ENCODE data around the gene GRM3.

GRM3 gene

DNA sequence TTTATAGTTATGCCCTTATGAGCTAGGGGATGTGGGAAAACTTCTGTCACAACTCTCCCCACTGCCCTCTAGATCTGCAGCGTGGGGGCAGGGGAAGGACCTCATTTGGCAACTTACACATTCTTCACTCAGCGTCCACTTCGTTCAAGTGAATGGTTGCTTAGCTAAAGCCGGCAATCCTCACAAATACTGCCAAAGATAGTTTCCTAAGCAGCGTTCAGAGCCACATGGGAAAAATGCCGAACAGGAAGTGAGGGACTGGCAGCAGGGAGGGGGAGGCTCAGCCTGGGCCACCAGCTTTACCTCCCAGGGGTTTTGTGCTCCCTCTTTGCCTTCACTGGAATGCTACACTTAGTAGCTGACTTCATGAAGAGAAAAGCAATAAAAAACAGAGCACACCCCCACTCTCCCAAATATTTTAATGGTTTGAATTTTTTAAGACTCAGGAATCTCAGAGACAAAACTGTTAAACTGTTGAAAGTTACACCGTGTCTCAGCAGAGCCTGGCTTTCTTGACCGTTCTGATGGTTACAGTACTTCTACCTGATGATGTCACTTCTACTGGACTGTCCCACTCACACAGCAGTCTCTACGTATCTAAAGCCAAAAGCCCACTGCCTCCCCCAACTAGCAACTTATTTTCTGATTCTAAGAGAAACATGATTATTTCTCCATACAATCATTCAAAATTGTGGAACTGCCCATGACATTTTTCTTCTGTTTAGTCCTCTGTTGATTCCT is 10.4 kb downstream of the GRM3 start:
- Histone ChIP-seq H3K27ac (replicated peaks) (no peak overlapping the region), H3K4me3 (replicated peaks; ENCODE audit: insufficient read depth, low read length) (no peak overlapping the region), H3K27me3 (ENCODE audit: insufficient read depth, poor library complexity, severe bottlenecking) (no peaks in the 10 kb centered on the region)
- DNase-seq (ENCODE audit: low read depth in 1 of 2, low spot score in 1 of 2), result no peak
- TF ChIP-seq POLR2AphosphoS5 (IDR thresholded peaks at IDR 0.05; ENCODE audit: low read depth) (no peak), GABPA (IDR thresholded peaks at IDR 0.05; ENCODE audit: low read depth) (no peak), SPI1 (IDR thresholded peaks at IDR 0.05; ENCODE audit: borderline replicate concordance, low read depth) (no peak)
- TF ChIP-seq, protein P1, sequence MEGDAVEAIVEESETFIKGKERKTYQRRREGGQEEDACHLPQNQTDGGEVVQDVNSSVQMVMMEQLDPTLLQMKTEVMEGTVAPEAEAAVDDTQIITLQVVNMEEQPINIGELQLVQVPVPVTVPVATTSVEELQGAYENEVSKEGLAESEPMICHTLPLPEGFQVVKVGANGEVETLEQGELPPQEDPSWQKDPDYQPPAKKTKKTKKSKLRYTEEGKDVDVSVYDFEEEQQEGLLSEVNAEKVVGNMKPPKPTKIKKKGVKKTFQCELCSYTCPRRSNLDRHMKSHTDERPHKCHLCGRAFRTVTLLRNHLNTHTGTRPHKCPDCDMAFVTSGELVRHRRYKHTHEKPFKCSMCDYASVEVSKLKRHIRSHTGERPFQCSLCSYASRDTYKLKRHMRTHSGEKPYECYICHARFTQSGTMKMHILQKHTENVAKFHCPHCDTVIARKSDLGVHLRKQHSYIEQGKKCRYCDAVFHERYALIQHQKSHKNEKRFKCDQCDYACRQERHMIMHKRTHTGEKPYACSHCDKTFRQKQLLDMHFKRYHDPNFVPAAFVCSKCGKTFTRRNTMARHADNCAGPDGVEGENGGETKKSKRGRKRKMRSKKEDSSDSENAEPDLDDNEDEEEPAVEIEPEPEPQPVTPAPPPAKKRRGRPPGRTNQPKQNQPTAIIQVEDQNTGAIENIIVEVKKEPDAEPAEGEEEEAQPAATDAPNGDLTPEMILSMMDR (IDR thresholded peaks at IDR 0.05; ENCODE audit: insufficient read depth, low read length), result no peak
- TF ChIP-seq, protein P2, sequence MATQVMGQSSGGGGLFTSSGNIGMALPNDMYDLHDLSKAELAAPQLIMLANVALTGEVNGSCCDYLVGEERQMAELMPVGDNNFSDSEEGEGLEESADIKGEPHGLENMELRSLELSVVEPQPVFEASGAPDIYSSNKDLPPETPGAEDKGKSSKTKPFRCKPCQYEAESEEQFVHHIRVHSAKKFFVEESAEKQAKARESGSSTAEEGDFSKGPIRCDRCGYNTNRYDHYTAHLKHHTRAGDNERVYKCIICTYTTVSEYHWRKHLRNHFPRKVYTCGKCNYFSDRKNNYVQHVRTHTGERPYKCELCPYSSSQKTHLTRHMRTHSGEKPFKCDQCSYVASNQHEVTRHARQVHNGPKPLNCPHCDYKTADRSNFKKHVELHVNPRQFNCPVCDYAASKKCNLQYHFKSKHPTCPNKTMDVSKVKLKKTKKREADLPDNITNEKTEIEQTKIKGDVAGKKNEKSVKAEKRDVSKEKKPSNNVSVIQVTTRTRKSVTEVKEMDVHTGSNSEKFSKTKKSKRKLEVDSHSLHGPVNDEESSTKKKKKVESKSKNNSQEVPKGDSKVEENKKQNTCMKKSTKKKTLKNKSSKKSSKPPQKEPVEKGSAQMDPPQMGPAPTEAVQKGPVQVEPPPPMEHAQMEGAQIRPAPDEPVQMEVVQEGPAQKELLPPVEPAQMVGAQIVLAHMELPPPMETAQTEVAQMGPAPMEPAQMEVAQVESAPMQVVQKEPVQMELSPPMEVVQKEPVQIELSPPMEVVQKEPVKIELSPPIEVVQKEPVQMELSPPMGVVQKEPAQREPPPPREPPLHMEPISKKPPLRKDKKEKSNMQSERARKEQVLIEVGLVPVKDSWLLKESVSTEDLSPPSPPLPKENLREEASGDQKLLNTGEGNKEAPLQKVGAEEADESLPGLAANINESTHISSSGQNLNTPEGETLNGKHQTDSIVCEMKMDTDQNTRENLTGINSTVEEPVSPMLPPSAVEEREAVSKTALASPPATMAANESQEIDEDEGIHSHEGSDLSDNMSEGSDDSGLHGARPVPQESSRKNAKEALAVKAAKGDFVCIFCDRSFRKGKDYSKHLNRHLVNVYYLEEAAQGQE (IDR thresholded peaks at IDR 0.05; ENCODE audit: insufficient replicate concordance, low read depth), result no peak

DNA sequence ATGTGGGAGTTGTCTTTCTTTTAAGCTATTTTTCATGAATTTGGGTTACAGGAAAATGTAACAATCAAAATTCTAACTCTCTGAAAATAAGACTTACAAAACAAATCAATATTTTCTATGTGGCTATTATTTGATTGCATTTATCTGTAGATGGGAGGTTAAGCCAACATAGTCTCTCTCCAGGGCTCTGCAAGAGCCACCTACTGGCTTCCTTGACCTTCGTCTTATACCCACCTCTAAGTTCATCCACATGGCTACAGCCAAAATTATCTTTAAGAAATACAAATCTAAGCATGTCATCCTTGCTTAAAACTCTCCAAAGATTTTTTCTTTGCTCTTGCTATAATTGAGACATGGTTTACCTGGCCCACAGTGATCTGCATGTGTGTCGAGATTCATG is 14.2 kb downstream of the GRM3 start:
- DNase-seq (ENCODE audit: low read depth in 1 of 2, low spot score in 1 of 2), result no peak
- TF ChIP-seq, protein P2 (IDR thresholded peaks at IDR 0.05; ENCODE audit: insufficient replicate concordance, low read depth), result no peak
- TF ChIP-seq, protein P1 (IDR thresholded peaks at IDR 0.05; ENCODE audit: insufficient read depth, low read length), result no peak
- TF ChIP-seq POLR2AphosphoS5 (IDR thresholded peaks at IDR 0.05; ENCODE audit: low read depth), result no peak
- TF ChIP-seq GABPA (IDR thresholded peaks at IDR 0.05; ENCODE audit: low read depth), result no peak
- TF ChIP-seq SPI1 (IDR thresholded peaks at IDR 0.05; ENCODE audit: borderline replicate concordance, low read depth), result no peak
- H3K27ac ChIP-seq (replicated peaks), result no peak overlapping the region
- no peaks in the 10 kb centered on the region for H3K27me3 ChIP-seq (ENCODE audit: insufficient read depth, poor library complexity, severe bottlenecking)
- H3K4me3 ChIP-seq (replicated peaks; ENCODE audit: insufficient read depth, low read length), result no peak overlapping the region

DNA sequence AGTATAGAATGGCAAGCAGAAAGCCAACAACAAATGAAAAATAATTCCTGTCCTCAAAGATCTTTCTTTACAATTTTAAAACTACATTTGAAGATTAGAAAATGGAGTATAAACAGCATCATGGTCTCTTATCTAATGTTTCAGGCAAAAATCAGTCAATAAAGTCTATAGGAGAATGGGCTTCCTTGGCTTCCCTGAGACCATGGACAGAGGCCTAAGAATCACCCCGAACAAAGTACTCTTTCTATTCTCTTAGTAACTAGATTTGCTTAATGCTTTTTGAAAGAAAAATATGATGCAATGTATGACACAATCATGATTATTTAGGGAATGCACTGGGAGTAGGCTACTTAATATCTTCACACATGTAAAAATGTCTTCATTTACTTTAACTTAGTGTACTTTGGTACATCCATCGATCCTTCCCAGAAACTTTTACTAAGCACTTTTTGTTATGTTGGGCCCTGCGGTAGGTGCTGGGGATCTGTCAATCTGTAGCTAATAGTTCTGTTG is 17.3 kb downstream of the GRM3 start:
- TF ChIP-seq SPI1 (IDR thresholded peaks at IDR 0.05; ENCODE audit: borderline replicate concordance, low read depth) (no peak), GABPA (IDR thresholded peaks at IDR 0.05; ENCODE audit: low read depth) (no peak), POLR2AphosphoS5 (IDR thresholded peaks at IDR 0.05; ENCODE audit: low read depth) (no peak)
- TF ChIP-seq, protein P1 (IDR thresholded peaks at IDR 0.05; ENCODE audit: insufficient read depth, low read length), result no peak
- TF ChIP-seq, protein P2 (IDR thresholded peaks at IDR 0.05; ENCODE audit: insufficient replicate concordance, low read depth), result no peak
- no peak for DNase-seq (ENCODE audit: low read depth in 1 of 2, low spot score in 1 of 2)
- H3K27ac ChIP-seq (replicated peaks), result no peak overlapping the region
- H3K27me3 ChIP-seq (ENCODE audit: insufficient read depth, poor library complexity, severe bottlenecking), result no peaks in the 10 kb centered on the region
- H3K4me3 ChIP-seq (replicated peaks; ENCODE audit: insufficient read depth, low read length), result no peak overlapping the region
